Measurements from ENCODE around the gene TMCC2. TPM values are rescaled to one million over a fixed set of nuclear protein-coding genes. Genes with fewer than 3 reads are reported as not detected.

Gene TMCC2
- total and polyA plus RNA-seq, 2 of the 8 experiments (the other 6 are each of a cell fraction or from before 2014, with no cell fraction given): 6.7 to 6.8 TPM

DNA sequence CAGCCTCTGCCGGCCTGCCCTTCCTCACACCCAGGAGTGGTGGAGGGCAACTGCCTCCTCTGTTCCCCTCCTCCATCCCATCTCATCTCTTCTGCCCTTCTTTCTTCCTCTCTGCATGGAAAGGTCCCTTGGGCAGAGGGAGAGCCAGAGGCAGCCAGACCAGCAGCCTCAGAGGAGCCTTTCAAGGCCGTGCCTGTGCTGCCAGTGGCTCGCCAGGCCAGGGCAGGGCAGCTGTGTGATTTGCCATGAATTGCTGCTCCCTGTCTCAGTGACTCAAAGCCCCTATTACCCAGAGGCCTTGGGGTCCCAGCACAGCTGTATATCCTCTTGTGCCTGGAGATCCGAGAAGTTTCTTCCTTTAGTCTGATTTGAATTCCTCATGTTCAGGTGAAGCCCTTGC is 21.9 kb downstream of the TMCC2 start (continued):
- TF ChIP-seq CHD7 (IDR thresholded peaks at IDR 0.05; ENCODE audit: insufficient replicate concordance, low read length) (no peak), GABPA (IDR thresholded peaks at IDR 0.05; ENCODE audit: borderline replicate concordance, insufficient read depth, low read length) (no peak)

Data from H1 (cell line).